ENCODE results near the gene ZNF827. TPM values are rescaled to one million over a fixed set of nuclear protein-coding genes. Genes with fewer than 3 reads are reported as not detected.

The ZNF827 gene
- total RNA-seq, 1 experiment from 2014 or later, result 29.4 TPM

- DNase-seq, result no peak
- no peak overlapping the region for H2AK5ac ChIP-seq (ENCODE audit: insufficient read length, low read length)
- Mint-ChIP-seq H3K36me3 (ENCODE audit: insufficient read depth in 1 of 3, low read depth in 3 of 3) (peaks cover 10 to 21% (median 20%) of the 10 kb centered on the region in 3 experiments), H3K27ac (no peak overlapping the region), H3K9me3 (peaks cover 0 to under 1% of the 10 kb centered on the region in 2 experiments; a peak in 2 of 5 replicates), H3K4me1 (peaks cover 28 to 37% of the 10 kb centered on the region in 2 experiments), H3K27me3 (ENCODE audit: low read depth) (no peaks in the 10 kb centered on the region), H3K4me3 (no peak overlapping the region)
- no peak overlapping the region for H3K56ac ChIP-seq (ENCODE audit: insufficient read length, low read depth, low read length)
- H3K27me3 ChIP-seq (ENCODE audit: insufficient read depth, low read length), result no peaks in the 10 kb centered on the region
- no peak overlapping the region for H3K27ac ChIP-seq (ENCODE audit: insufficient read length, low read depth, low read length)
- H3K18ac ChIP-seq (ENCODE audit: insufficient read length, low read depth, low read length), result no peak overlapping the region
- H2BK12ac ChIP-seq (ENCODE audit: insufficient read length, low read depth, low read length), result no peak overlapping the region
- WGBS (ENCODE audit: extremely low coverage, insufficient read length, low lambda C conversion rate), result no CpG with 5 or more reads among the region's 2 CpGs
- no peak overlapping the region for H3K9ac ChIP-seq (ENCODE audit: extremely low read depth, insufficient read length, low read length)
- H3K14ac ChIP-seq (ENCODE audit: insufficient read depth, low read length), result no peak overlapping the region
- no peak overlapping the region for H3K23ac ChIP-seq (ENCODE audit: insufficient read length, low read depth, low read length)
- no peak overlapping the region for H2BK20ac ChIP-seq (ENCODE audit: low read depth, low read length, poor library complexity, severe bottlenecking)
- H4K8ac ChIP-seq (replicated peaks; ENCODE audit: insufficient read length, low read depth, low read length), result no peak overlapping the region
- H3K9me3 ChIP-seq (ENCODE audit: control insufficient read depth, low read depth, low read length), result no peaks in the 10 kb centered on the region
- no peak overlapping the region for H2BK15ac ChIP-seq (ENCODE audit: low read depth, low read length)
- H4K20me1 ChIP-seq (ENCODE audit: control insufficient read depth, insufficient read depth, insufficient read length), result no peaks in the 10 kb centered on the region
- H3K79me2 ChIP-seq (ENCODE audit: insufficient read depth, low read length), result no peaks in the 10 kb centered on the region
- H4K5ac ChIP-seq (ENCODE audit: insufficient read length, low read depth, low read length), result no peak overlapping the region
- TF ChIP-seq, protein P1, sequence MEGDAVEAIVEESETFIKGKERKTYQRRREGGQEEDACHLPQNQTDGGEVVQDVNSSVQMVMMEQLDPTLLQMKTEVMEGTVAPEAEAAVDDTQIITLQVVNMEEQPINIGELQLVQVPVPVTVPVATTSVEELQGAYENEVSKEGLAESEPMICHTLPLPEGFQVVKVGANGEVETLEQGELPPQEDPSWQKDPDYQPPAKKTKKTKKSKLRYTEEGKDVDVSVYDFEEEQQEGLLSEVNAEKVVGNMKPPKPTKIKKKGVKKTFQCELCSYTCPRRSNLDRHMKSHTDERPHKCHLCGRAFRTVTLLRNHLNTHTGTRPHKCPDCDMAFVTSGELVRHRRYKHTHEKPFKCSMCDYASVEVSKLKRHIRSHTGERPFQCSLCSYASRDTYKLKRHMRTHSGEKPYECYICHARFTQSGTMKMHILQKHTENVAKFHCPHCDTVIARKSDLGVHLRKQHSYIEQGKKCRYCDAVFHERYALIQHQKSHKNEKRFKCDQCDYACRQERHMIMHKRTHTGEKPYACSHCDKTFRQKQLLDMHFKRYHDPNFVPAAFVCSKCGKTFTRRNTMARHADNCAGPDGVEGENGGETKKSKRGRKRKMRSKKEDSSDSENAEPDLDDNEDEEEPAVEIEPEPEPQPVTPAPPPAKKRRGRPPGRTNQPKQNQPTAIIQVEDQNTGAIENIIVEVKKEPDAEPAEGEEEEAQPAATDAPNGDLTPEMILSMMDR (conservative IDR thresholded peaks at IDR 0.05), result no peak
- no peaks in the 10 kb centered on the region; the same call in 1 of the 2 replicates for H3K4me1 ChIP-seq (ENCODE audit: insufficient read depth, low read length)
- no peak overlapping the region for H3K4ac ChIP-seq (ENCODE audit: low read depth, low read length)
- H2BK5ac ChIP-seq (ENCODE audit: insufficient read length, low read length), result no peak overlapping the region
- no peak overlapping the region for H2AFZ ChIP-seq (ENCODE audit: low read length)
- no peaks in the 10 kb centered on the region for H3K23me2 ChIP-seq (ENCODE audit: insufficient read length, low read depth, low read length, poor library complexity, severe bottlenecking)
- no peaks in the 10 kb centered on the region for H3K79me1 ChIP-seq (ENCODE audit: insufficient read depth, low read depth, low read length, poor library complexity, severe bottlenecking)
- no peak overlapping the region for H2BK120ac ChIP-seq (ENCODE audit: low read depth, low read length, poor library complexity, severe bottlenecking)
- no peak overlapping the region for H3K4me2 ChIP-seq (ENCODE audit: insufficient read depth, insufficient read length, low read length)
- H3T11ph ChIP-seq (ENCODE audit: low read length), result no peak overlapping the region
- H4K91ac ChIP-seq (ENCODE audit: insufficient read length, low read depth, low read length), result no peak overlapping the region
These were observed 134.5 kb downstream of the ZNF827 start for GRCh38 chr4:145804116-145804515.

Measured in H9 (cell line).